Left cardiac atrium (tissue), 4 donors: ENCODE data around the gene PDCD5. TPM values are rescaled to one million over a fixed set of nuclear protein-coding genes. Genes with fewer than 3 reads are reported as not detected.

ENCODE experiments used
- ATAC-seq, 2 donors: fragments of 200-7000 bp; cut with Tn5 transposase; one replicate each; pipeline ENCODE4 v1.9.1; 2020; ENCODE audit warnings: mild to moderate bottlenecking in 2 of 2, moderate library complexity in 2 of 2
- DNase-seq: peaks from one replicate; pipeline ENCODE4 v3.0.0-alpha.2; 2020
- intact Hi-C, 2 donors: fragments of 100-400 bp; cut with DNase I; formaldehyde crosslinking; loops; one replicate each; pipeline versions ENCODE4 v1.14.1 to v1.15.1; 2022 to 2023
- total RNA-seq, 2 donors: library from RNA; stranded (reverse); fragmentation: NEBNext Ultra II Directional; extraction: Animal tissue kit (Norgen Biotek cat#: 25700); gene quantifications; one replicate each; pipeline ENCODE4 v1.2.1, GENCODE V29; 2021
- donor health status: DM: no; HTN: yes; CAD: no.
- donor health status: DM: no; HTN: yes; CAD: no; lungs with severe emphysema.
- donor health status: DM: yes; HTN: yes; CAD: no.
- donor health status: Dilated cardiomyopathy.

The PDCD5 gene
- total RNA-seq, 2 donors from 2014 or later = 108 to 135 TPM

DNA sequence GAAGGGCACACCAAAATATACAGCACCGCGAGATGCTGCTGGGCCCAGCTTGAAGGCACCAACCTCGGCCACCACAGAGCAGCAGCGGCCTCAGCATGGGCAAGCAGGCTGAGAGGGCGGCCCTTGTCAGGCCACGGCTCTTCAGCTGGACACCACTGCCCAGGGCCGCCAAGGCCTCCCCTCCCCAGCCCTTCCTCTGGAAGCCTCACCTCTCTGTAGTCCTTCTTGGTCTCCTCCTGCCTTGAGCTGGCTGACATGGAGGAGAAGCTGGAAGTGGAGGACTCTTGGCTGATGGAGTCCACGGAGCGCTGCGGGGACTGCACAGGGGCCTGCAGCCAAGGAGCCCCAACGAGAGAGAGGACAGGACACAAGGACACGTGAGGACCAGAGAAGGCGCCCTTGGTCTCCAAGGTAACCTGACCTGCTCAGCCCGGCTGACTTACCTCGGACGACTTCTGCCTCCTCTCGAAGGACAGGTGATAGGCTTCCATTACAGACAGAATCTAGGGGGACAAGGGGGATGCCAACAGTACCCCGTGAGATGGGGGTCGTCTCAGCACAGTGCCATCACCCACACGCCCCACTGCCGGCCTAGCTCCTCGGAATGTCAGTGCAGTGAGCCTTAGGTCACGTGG, 38.2 kb downstream of the PDCD5 start:
- intact Hi-C loops = no loop called here
- no peak for DNase-seq
- no peak for ATAC-seq

DNA sequence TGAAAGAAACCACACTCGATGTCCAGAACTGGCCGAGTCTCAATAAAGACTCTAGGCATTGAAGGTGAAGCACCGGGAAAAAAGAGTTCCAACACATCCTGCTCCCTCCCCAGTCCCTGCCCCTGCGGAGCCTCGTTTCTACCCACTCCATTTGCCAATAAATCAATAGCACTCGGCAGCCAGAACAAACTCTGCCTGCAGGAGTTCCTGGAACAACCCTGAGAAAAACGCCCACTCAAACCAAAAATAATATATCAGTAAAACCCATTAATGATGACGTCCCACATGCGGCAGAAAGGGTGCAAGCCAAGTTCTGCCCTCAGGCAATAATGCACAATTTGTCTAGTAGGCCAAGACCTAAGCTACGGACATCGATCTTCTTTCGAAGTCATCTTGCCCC, 41.0 kb downstream of the PDCD5 start:
- DNase-seq (no peak), ATAC-seq (no peak)
- intact Hi-C loops = no loop called here

DNA sequence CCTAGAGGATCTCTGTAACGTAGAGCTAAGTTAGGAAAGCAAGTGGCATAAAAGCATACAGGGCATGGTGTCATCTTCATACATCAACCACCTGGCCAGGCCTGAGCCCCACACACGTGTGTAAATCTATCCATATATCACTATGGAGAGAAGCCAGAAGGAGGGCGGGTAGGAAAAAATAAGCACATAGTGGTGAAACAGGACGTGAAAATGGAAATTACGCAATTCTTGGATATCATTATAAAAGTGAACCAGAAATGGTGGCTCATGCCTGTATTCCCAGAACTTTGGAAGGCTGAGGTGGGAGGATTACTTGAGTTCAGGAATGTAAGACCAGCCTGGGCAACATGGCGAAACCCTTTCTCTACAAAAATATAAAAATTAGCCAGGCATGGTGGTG, 43.4 kb downstream of the PDCD5 start:
- ATAC-seq (no peak), DNase-seq (no peak)
- intact Hi-C loops = no loop called here

DNA sequence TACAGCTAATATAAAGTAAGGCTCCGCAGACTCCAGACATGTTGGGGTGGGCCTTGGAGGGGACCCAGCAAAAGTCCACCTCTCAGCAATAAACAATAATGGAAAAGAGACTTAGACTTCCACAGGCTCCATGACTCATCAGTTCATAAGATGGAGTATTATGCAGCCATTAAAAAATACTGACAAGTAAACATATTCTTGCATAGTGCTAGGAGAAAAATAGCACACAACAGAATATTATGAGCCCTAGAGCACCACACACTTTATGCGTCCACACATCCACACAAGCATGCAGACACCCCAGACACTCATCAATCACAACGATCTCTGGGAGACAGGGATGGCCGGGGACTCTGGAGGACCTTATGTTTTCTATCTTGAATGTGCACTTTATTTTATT, 46.0 kb downstream of the PDCD5 start:
- no peak for DNase-seq
- no peak for ATAC-seq

DNA sequence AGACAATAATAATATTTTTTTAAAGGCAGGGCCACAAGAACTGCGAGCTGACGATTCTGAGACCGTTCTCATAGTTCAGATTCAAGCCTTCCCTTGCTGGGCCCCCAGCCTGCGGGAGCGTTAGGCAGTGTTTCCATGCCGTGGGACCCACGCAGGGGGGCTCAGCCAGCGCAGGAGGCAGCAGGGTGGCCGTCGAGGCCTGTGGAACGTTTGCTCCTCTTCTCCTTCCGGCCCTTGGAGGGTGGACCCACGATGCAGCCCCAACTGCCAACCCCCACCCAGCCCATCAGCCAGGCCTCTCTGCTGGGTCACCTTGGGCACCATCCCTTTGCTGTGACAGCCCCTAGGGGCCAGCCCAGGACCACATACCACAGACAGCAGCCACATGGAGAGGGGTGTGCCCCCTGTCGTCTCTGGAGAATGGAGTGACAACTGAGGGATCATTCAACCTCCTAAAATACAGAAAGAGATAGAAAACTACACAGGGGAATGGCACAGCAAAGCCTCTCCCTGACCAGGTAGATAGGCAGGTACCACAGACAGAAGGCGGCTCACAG, 46.8 kb downstream of the PDCD5 start:
- intact Hi-C loops = no loop called here
- no peak for DNase-seq
- ATAC-seq = peak; percentile 43 to 81

More for the DNA sequence above, 46.0 kb downstream of the PDCD5 start:
- intact Hi-C loops = no loop called here

DNA sequence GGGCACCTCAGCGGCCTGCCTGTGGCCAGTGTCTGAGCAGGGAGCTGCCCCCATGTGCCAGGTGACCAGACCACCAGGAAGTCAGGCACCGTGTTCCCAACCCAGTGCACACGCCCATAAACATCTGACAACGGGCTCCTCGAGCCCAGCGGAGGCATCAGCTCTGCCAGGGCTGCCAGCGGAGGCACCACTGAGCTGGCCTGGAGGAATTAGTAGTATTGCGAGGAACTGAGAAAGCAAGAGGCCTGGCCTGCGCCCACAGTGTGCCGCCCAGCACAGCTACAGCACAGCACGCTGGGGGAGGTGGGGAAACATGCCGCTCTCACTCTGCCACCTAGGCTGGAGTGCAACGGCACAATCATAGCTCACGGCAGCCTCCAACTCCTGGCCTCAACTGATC, 49.3 kb downstream of the PDCD5 start:
- no peak for ATAC-seq
- DNase-seq = no peak
- intact Hi-C loops = no loop called here

DNA sequence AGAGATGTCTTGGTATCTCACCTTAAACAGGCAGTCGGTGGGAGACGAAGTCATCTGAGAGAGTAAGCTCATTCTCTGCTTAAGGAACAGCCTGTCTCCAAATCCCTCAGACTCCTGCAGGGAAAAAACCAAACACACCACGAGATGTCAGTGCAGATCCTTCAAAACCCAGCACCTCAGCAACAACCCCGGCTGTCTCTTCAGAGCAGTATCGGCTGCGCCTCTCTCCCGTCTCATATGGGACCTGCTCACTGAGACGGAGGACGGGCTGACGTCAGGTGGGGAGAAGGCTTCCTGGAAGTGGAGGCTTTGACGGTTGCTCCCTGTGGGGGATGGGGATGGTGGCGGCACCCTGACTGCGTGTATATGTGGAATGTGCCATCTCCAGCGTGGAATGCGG, 50.4 kb downstream of the PDCD5 start:
- ATAC-seq = no peak
- DNase-seq = no peak
- intact Hi-C loops = no loop called here

Other genes starting within 250 kb of the PDCD5 start
- gene ZNF507, start 235.6 kb upstream of the PDCD5 start, total RNA-seq = 10 to 100 TPM; 14.3 to 14.7 TPM
- 10 to 100 TPM; 13.4 to 13.8 TPM for gene DPY19L3, start 175.4 kb upstream of the PDCD5 start, total RNA-seq
- 10 to 100 TPM; 23.8 to 26.9 TPM for gene ANKRD27, start 94.0 kb downstream of the PDCD5 start, total RNA-seq
- 10 to 100 TPM in 1 of 2 donors, 1 to 10 TPM in 1; 8.1 to 13.8 TPM for gene RGS9BP, start 94.7 kb downstream of the PDCD5 start, total RNA-seq
- gene NUDT19, start 110.6 kb downstream of the PDCD5 start, total RNA-seq = 10 to 100 TPM; 12.6 to 14.7 TPM
- under 1 TPM in 1 of 2 donors, not detected in 1; 0.24 TPM for gene TDRD12, start 138.6 kb downstream of the PDCD5 start, total RNA-seq